ENCODE results near the gene RNF25.

RNF25 gene

DNA sequence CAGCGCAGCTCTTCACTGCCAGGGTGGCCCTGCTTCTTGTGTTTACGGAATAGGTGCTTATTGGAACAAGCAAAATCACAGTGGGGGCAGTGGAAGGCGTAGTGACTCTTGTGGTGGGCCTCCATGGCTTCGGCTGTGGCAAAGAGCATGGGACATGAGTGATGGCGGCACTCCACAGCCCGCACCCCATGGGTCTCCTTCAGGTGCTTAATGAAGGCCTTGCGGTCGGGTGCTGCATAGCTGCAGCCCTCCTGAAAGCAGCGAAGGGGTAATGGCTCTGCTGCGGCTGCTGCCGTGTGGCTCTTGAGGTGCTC lies 23.1 kb downstream of the RNF25 start:
- Histone ChIP-seq H3K4me1 (ENCODE audit: control insufficient read depth in 1 of 2, insufficient read depth in 1 of 2, low read depth in 1 of 2, low read length in 1 of 2) (no peaks in the 10 kb centered on the region), H3K27me3 (no peaks in the 10 kb centered on the region), H3K4me3 (ENCODE audit: low read depth in 1 of 2, low read length in 1 of 2) (no peak overlapping the region), H3K36me3 (peaks cover 96% of the 10 kb centered on the region), H3K9me3 (no peaks in the 10 kb centered on the region), H3K27ac (no peak overlapping the region)
- TF ChIP-seq, protein P1, sequence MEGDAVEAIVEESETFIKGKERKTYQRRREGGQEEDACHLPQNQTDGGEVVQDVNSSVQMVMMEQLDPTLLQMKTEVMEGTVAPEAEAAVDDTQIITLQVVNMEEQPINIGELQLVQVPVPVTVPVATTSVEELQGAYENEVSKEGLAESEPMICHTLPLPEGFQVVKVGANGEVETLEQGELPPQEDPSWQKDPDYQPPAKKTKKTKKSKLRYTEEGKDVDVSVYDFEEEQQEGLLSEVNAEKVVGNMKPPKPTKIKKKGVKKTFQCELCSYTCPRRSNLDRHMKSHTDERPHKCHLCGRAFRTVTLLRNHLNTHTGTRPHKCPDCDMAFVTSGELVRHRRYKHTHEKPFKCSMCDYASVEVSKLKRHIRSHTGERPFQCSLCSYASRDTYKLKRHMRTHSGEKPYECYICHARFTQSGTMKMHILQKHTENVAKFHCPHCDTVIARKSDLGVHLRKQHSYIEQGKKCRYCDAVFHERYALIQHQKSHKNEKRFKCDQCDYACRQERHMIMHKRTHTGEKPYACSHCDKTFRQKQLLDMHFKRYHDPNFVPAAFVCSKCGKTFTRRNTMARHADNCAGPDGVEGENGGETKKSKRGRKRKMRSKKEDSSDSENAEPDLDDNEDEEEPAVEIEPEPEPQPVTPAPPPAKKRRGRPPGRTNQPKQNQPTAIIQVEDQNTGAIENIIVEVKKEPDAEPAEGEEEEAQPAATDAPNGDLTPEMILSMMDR (IDR thresholded peaks at IDR 0.05), result peak; percentile 16

DNA sequence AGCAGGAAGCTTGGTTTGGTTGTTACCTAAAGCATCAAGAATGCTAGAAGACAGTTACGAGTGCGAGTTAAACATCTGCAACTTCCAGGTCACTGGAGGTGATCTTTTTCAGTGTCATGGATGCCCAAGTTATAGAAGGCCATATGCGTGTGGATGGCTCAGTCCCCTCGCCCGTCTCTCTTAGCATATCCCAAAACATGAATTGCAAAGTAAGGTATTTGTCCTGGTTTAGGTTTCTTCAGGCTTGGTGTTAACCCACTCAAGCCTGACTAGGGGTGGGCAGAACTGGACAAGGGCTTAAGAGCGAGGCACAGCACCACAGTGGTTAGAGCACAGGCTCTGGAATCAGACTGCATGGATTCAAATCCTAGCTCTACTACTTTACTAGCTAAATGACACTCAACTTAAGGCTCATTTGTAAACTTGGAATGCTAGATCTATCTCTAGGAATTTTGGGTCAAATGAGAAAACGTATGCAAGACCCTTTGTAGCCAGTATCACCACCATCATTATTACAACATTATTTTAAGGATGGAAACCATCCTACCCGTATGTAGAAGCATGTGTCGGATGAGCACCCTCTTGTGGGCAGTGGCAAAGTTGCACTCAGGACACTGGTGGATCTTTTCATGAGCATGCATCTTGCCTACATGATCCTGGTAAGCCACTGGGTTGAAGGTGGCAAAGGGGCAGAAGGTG lies 23.6 kb downstream of the RNF25 start:
- TF ChIP-seq, protein P1 (IDR thresholded peaks at IDR 0.05), result peak; percentile 59

GRCh38 chr2:218645126-218645525 lies 26.7 kb downstream of the RNF25 start:
- no peaks in the 10 kb centered on the region for H3K27me3 ChIP-seq
- H3K4me1 ChIP-seq (ENCODE audit: control insufficient read depth in 1 of 2, insufficient read depth in 1 of 2, low read depth in 1 of 2, low read length in 1 of 2), result no peaks in the 10 kb centered on the region
- no peak overlapping the region for H3K27ac ChIP-seq
- H3K36me3 ChIP-seq, result peaks cover 92% of the 10 kb centered on the region
- TF ChIP-seq, protein P1 (IDR thresholded peaks at IDR 0.05), result no peak
- no peaks in the 10 kb centered on the region for H3K9me3 ChIP-seq
- H3K4me3 ChIP-seq (ENCODE audit: low read depth in 1 of 2, low read length in 1 of 2), result no peak overlapping the region

More for the DNA sequence above, 23.6 kb downstream of the RNF25 start:
- Histone ChIP-seq H3K4me1 (ENCODE audit: control insufficient read depth in 1 of 2, insufficient read depth in 1 of 2, low read depth in 1 of 2, low read length in 1 of 2) (no peaks in the 10 kb centered on the region), H3K4me3 (ENCODE audit: low read depth in 1 of 2, low read length in 1 of 2) (no peak overlapping the region), H3K36me3 (peaks cover 96% of the 10 kb centered on the region), H3K27me3 (no peaks in the 10 kb centered on the region), H3K9me3 (no peaks in the 10 kb centered on the region), H3K27ac (no peak overlapping the region)

DNA sequence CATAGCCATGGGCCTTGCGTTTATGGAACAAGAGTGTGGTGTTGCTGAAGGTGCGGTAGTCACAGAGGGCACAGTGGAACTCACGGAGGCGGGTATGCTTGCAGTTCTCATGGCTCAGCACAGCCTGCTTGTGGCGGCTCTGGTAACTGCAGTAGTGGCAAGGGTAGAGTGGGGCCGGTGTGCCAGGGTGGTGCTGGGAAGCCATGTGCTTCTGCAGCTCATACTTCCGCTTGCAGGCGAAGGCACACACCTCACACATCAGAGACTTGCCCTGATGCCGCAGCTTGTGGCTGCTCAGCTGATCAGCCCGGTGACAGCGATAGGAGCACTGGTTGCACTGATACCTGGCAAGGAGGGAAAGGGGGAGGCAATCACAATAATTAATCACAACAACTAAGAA lies 27.1 kb downstream of the RNF25 start:
- no peak overlapping the region for H3K27ac ChIP-seq

GRCh38 chr2:218643751-218644310 lies 28.0 kb downstream of the RNF25 start:
- Histone ChIP-seq H3K4me1 (ENCODE audit: control insufficient read depth in 1 of 2, insufficient read depth in 1 of 2, low read depth in 1 of 2, low read length in 1 of 2) (no peaks in the 10 kb centered on the region), H3K4me3 (ENCODE audit: low read depth in 1 of 2, low read length in 1 of 2) (no peak overlapping the region), H3K27ac (no peak overlapping the region), H3K9me3 (no peaks in the 10 kb centered on the region), H3K27me3 (no peaks in the 10 kb centered on the region), H3K36me3 (peaks cover 90% of the 10 kb centered on the region)
- TF ChIP-seq, protein P1 (IDR thresholded peaks at IDR 0.05), result no peak

More for the DNA sequence above, 27.1 kb downstream of the RNF25 start:
- no peaks in the 10 kb centered on the region for H3K27me3 ChIP-seq
- TF ChIP-seq, protein P1 (IDR thresholded peaks at IDR 0.05), result no peak
- peaks cover 90% of the 10 kb centered on the region for H3K36me3 ChIP-seq
- H3K4me3 ChIP-seq (ENCODE audit: low read depth in 1 of 2, low read length in 1 of 2), result no peak overlapping the region
- no peaks in the 10 kb centered on the region for H3K9me3 ChIP-seq
- no peaks in the 10 kb centered on the region for H3K4me1 ChIP-seq (ENCODE audit: control insufficient read depth in 1 of 2, insufficient read depth in 1 of 2, low read depth in 1 of 2, low read length in 1 of 2)
